AG09309 (cell line): ENCODE measurements around the gene GNG12.
A peak's percentile ranks its signal among the peaks of the same experiment; 100 is the strongest.

Experiments
- DNase-seq: peaks from one replicate; pipeline ENCODE4 v3.0.0-alpha.2; 2010; ENCODE audit warnings: low read depth
- H3K4me3 ChIP-seq: 2 replicates; pipeline ENCODE4 v1.5.1; 2011; ENCODE audit warnings: mild to moderate bottlenecking, low read depth, low read length, moderate library complexity; ENCODE audit not compliant: control insufficient read depth
- CTCF ChIP-seq: IDR thresholded peaks from 2 replicates; pipeline ENCODE4 v1.5.1; 2011; ENCODE audit warnings: mild to moderate bottlenecking, low read depth, low read length, inconsistent platforms; ENCODE audit not compliant: insufficient read depth, control insufficient read depth; ENCODE audit errors: missing control alignments

The GNG12 gene

DNA sequence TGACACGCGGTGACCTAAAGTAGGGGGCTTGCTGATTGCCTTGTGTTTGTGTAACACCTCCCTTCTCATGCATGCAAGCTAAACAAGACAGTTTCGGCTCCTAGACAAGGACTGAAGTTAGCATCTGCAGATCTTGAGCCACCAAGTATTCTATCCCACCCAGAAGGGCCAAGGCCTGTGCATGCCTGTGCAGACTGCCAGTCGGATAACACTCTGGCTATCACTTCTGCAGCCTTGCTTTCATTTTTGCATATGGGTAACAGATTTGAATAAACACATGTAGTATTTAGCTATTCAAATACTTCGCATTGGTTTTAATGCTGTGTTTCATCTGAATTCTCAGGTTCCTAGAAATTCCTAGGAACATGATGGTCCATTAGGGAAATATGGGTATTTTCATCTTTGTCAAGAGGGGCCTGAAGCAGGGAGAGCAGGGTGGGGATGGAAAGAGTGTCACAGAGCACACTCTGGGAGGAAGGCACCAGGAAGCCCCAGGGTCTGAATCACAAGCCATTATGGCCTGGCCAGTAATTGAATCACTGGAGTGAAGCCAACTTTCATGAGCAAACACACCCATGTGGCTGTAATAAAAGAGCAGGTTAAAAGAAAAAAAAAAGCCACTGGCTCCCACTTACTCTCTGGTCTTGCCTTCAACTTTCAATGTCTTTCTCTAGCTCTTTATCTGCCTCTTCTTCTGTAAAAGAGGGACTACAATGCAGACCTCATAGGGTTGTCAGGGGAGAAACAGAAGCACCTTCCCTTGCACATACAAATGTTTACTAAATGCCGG is 120.0 kb downstream of the GNG12 start:
- H3K4me3 ChIP-seq: no peak overlapping the region
- no peak for TF ChIP-seq CTCF
- DNase-seq: peak; percentile 63

DNA sequence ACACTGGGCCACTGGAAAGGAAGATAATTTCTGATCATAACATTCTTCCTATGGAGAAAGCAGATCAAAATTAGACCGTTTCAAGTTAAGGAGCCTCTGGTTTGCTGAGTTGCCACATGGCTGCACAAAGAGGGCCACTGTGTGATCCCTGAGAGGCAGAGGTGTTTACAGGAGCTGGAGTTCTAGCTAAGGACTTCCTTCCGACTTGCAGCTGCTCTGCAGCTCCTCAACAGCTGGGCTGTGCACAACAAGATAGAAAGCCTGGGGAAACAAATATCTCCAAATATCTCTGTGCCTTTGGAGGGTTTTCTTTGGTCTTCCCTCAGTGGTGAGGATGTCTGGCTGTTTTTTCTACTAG is 121.4 kb downstream of the GNG12 start:
- TF ChIP-seq CTCF: no peak
- no peak for DNase-seq
- H3K4me3 ChIP-seq: no peak overlapping the region

GRCh38 chr1:67711158-67711854 is 122.0 kb downstream of the GNG12 start:
- H3K4me3 ChIP-seq: no peak overlapping the region
- DNase-seq: no peak
- TF ChIP-seq CTCF: no peak

DNA sequence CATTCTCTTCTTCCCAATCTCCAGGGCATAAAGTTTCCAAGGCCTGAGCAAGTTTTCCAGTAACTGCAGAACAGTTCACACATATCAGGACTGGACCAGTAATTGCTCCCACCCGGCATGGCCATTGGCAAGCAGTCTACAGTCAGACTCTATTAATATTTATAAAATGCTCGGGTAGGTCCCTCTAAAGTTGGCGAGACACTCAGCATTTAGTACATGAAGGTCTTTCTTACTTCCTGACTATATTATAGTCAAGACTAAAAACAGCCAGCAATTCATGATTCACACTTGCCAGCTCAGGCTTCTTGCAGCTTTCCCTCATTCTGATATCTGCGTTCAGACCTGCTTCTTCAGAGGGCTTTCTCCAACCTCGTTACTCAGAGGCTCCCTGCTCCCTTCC is 122.8 kb downstream of the GNG12 start:
- H3K4me3 ChIP-seq: no peak overlapping the region
- TF ChIP-seq CTCF: no peak
- DNase-seq: no peak

- no peak for DNase-seq
- no peak for TF ChIP-seq CTCF
- no peak overlapping the region for H3K4me3 ChIP-seq
Observed at GRCh38 chr1:67708606-67709005, 124.7 kb downstream of the GNG12 start.

DNA sequence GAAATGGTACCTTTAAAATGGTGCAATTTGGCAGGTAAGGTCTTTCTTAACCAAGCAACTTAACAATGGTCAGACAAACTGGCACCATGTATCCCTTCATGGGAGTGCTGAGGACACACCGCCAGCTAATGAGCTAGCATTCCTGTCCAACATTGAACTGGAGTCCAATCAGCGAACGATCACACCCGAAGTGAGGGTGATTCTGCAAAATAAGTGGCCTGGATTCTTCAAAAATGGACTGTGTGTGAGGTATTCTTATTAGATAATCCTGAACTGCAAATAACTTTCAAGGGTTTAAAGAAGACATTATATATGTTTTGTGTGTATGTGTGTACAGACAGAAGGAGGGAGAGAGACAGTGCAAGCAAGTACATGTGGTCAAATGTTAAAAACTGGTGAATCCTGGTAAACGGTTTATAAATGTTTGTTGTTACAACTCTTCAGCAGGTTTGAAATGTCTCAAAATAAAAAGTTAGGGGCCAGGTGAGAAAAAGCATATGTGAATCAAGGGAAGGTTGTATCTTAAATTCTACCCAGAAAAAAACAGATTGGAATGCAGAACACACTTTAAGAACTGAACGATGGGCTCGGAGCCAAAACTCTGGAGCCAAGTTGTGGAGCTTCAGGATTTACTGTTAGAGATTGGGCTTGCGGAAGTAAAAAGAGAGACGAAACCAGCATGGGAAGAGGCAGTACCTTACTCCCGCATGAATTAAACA is 127.4 kb downstream of the GNG12 start:
- no peak overlapping the region for H3K4me3 ChIP-seq
- TF ChIP-seq CTCF: no peak
- no peak for DNase-seq
